Right lobe of liver (tissue), 4 donors: ENCODE results near the gene NXPH1.

Experiments used
- CTCF ChIP-seq, 4 donors: fragments of 200-600 bp in 3 of 4; fragments of 450-650 bp in 1 of 4; IDR thresholded peaks; one replicate each; pipeline versions ENCODE4 v1.5.1 to v1.8.0; 2016 to 2022; ENCODE audit warnings: antibody characterized with exemption in 4 of 4, mild to moderate bottlenecking in 2 of 4
- POLR2A ChIP-seq: fragments of 450-650 bp; IDR thresholded peaks from one replicate; pipeline ENCODE4 v1.6.1; 2017; ENCODE audit warnings: antibody characterized with exemption, mild to moderate bottlenecking
- donor health status: DM: no; HTN: no; CAD: no.
- donor health status: DM: no; HTN: no; CAD: no.
- donor health status: DM: no; HTN: yes; CAD: no.

DNA sequence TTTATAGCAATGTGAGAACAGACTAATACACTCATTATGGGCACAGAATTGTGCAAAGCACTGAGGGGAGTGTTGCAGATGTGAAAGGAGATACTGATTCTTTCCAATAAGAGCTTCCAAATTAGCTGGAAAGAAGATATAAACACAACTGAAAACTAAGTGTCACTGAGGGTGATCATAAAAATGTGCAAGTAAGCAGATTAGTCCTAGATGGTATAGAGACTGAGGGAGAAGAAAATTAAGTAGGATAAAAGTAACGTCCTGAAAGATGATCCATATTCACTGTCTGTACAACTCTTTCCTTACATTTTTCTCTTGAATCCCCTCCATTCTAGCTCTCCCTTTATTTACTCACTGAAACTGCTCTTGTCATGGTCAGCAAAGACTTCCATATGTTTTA, 11.2 kb upstream of the NXPH1 start:
- no peak for TF ChIP-seq CTCF (IDR thresholded peaks at IDR 0.05)
- TF ChIP-seq POLR2A = no peak
